MM.1S (cell line): ENCODE results near the gene PRDX2.

ENCODE experiments used
- CTCF ChIP-seq: fragments of 300-600 bp; sonication (generic); IDR thresholded peaks from 2 replicates; pipeline ENCODE4 v1.5.1; 2016; ENCODE audit warnings: antibody characterized with exemption, low read length, mixed read lengths
- EZH2 ChIP-seq: fragments of 300-600 bp; sonication (generic); optimal IDR thresholded peaks from 2 replicates; pipeline ENCODE3; 2017; ENCODE audit warnings: low read depth, mild to moderate bottlenecking, antibody characterized with exemption, low read length, mixed read lengths
- EZH2phosphoT487 ChIP-seq: fragments of 300-600 bp; sonication (generic); IDR thresholded peaks from 2 replicates; pipeline ENCODE4 v1.6.1; 2018; ENCODE audit warnings: antibody characterized with exemption, low read length

DNA sequence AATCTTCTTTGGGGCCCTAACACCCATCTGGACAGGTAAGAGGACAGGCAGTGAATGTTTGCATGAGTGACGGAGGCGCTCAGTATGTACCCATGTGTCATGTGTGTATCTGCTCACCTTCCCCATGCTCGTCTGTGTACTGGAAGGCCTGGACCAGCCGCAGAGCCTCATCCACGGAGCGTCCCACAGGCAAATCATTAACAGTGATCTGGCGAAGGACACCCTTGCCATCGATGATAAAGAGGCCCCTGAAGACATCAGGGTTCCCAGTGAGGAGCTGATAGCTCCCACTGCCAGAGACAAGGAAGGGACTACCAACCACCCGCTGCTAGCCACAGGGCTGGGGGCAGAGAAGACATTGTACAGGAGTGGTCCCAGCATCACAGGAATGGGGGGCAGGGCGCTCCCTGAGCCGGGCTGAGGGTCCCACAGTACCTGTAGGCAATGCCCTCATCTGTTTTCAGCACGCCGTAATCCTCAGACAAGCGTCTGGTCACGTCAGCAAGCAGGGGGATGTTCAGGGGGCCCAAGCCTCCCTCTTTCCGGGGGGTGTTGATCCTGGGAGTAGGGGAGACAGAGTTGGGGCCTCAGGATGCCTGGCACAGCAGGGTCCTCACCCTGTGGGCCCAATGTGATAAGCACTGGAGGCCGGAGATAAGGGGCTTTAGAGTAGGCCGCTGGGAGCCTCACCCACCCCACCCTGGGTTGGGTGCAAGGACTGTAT, 1.7 kb downstream of the PRDX2 start:
- no peak for TF ChIP-seq EZH2
- TF ChIP-seq CTCF, result no peak
- TF ChIP-seq EZH2phosphoT487, result no peak
